Measurements from ENCODE around the gene CDC23. TPM values are rescaled to one million over a fixed set of nuclear protein-coding genes. Genes with fewer than 3 reads are reported as not detected.

Gene CDC23
- total RNA-seq, 1 experiment from 2014 or later: 60.7 TPM

DNA sequence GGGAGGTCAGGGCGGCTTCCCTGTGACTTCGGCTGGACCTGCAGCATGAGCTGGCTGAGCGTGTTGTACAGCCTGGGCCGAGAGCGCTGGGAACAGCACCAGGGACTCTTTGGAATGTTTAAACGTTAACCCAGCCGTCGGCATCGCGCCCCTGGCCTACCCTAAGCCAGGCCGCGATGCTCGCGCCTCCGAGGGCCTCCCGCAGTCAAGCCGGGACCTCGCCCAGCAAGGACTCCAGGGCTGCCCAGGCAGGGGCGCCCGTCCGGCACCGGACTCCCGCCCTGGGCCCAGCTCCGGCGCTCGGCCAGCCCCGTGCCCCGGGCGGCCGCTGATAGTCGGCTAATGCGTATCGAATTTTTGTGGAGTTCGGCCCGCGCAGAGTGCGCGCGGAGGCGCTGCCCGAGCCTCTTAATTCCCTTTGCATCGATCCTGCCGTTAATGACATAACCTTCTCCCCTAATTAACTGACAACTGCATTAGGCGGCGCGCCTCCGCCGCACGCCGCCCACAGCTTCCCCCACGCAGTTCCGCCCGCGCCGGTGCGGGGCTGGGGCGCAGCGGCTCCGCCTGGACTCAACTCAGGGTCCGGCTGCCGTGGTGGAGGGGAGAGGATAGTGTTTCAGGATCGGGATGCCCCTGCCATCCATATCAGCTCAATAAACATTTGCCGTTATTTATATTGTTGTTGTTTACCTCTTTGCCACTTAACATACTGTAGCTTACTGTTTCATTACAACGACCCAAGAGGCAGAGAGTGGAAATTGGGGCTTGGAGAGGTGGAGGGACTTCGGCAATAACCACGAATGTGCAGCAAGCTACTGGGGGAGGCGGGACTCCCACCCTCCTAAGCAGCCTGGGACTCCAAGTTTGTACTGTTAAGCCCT, 28.8 kb upstream of the CDC23 start:
- no peaks in the 10 kb centered on the region for H3K9me3 Mint-ChIP-seq (ENCODE audit: unreplicated experiment)
- no peaks in the 10 kb centered on the region for H3K36me3 ChIP-seq (ENCODE audit: control insufficient read depth, insufficient read depth, low read length)
- H3K9me3 ChIP-seq: no peaks in the 10 kb centered on the region
- H3K4me3 Mint-ChIP-seq (ENCODE audit: unreplicated experiment): peak overlapping the region; percentile 69
- peaks cover 15% of the 10 kb centered on the region; the same call in 1 of the 2 replicates for H3K4me1 ChIP-seq
- peaks cover 4% of the 10 kb centered on the region for H3K27me3 Mint-ChIP-seq (ENCODE audit: insufficient read depth, unreplicated experiment)
- H3K27ac Mint-ChIP-seq (ENCODE audit: unreplicated experiment): no peak overlapping the region
- TF ChIP-seq, protein P1, sequence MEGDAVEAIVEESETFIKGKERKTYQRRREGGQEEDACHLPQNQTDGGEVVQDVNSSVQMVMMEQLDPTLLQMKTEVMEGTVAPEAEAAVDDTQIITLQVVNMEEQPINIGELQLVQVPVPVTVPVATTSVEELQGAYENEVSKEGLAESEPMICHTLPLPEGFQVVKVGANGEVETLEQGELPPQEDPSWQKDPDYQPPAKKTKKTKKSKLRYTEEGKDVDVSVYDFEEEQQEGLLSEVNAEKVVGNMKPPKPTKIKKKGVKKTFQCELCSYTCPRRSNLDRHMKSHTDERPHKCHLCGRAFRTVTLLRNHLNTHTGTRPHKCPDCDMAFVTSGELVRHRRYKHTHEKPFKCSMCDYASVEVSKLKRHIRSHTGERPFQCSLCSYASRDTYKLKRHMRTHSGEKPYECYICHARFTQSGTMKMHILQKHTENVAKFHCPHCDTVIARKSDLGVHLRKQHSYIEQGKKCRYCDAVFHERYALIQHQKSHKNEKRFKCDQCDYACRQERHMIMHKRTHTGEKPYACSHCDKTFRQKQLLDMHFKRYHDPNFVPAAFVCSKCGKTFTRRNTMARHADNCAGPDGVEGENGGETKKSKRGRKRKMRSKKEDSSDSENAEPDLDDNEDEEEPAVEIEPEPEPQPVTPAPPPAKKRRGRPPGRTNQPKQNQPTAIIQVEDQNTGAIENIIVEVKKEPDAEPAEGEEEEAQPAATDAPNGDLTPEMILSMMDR (IDR thresholded peaks at IDR 0.05; ENCODE audit: insufficient read depth in 1 of 2, low read depth in 1 of 2, low read length in 1 of 2, severe bottlenecking in 1 of 2, unreplicated experiment in 1 of 2): no peak
- H3K36me3 Mint-ChIP-seq (ENCODE audit: insufficient read depth, unreplicated experiment): no peaks in the 10 kb centered on the region
- POLR2A ChIA-PET: interaction anchor here (0.6 kb wide), 2 partner anchors 28 to 101 kb away, joined by 3 read pairs; no protein-coding TSS in a partner anchor
- peak; percentile 58 to 68 for DNase-seq
- peaks cover 17% of the 10 kb centered on the region for H3K4me1 Mint-ChIP-seq (ENCODE audit: low read depth, unreplicated experiment)
- no TSS peak for BruUV-seq (replicated peaks)
- no peaks in the 10 kb centered on the region for H3K27me3 ChIP-seq (replicated peaks; ENCODE audit: control insufficient read depth, insufficient read depth, low read length)
- intact Hi-C loops (cut with micrococcal nuclease; ENCODE audit: unreplicated experiment): loop anchor here (5.0 kb wide), 1 partner anchor 40 kb away; no protein-coding TSS in a partner anchor
- CTCF ChIA-PET: interaction anchor here (1.0 kb wide), 1 partner anchor 41 kb away, joined by 3 read pairs; no protein-coding TSS in a partner anchor
- peak overlapping the region; percentile 38 for H3K4me3 ChIP-seq (ENCODE audit: low read depth, low read length)

DNA sequence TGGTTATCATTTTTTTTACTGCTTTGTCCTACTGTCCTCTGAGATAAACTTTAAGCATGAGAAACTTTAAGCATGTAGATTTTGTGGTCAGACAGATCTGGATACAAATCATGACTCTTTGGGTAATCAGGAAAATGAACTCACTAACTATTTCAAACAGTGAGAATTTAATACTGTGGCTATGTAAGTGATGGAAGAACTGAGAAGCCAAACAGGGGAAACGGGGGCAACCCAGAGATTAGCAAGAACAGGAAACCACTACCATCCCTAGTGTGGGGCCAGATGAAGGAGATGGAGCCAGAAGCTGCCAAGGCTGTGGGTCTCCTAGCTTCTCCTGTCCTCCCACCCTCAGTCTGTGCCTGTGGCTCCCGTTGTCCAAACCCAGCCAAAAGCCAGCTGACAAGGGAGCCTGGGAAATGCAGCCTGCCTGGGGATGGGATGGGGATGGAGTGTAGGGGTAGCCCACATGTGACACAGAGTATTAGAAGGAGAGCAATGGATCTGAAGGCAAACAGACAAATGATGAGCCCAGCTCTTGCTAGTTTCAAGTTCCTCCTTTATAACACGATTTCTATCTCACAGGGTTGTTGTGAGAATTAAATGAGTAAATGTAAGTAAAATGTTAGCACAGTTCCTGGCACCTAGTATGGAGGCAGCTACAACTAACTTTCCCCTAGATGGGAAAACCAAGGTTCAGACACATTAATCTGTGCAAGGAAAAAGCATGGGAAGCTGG, 27.7 kb upstream of the CDC23 start:
- no peaks in the 10 kb centered on the region for H3K36me3 ChIP-seq (ENCODE audit: control insufficient read depth, insufficient read depth, low read length)
- ChIA-PET CTCF (interaction anchor here (0.6 kb wide), 1 partner anchor 889 kb away, joined by 3 read pairs; no protein-coding TSS in a partner anchor), POLR2A (no interaction called here)
- H3K27me3 ChIP-seq (replicated peaks; ENCODE audit: control insufficient read depth, insufficient read depth, low read length): no peaks in the 10 kb centered on the region
- H3K4me3 Mint-ChIP-seq (ENCODE audit: unreplicated experiment): peak overlapping the region; percentile 69
- TF ChIP-seq, protein P1 (IDR thresholded peaks at IDR 0.05; ENCODE audit: insufficient read depth in 1 of 2, low read depth in 1 of 2, low read length in 1 of 2, severe bottlenecking in 1 of 2, unreplicated experiment in 1 of 2): no peak
- H3K4me3 ChIP-seq (ENCODE audit: low read depth, low read length): no peak overlapping the region
- DNase-seq: no peak
- peaks cover 4% of the 10 kb centered on the region for H3K27me3 Mint-ChIP-seq (ENCODE audit: insufficient read depth, unreplicated experiment)
- no peaks in the 10 kb centered on the region for H3K9me3 Mint-ChIP-seq (ENCODE audit: unreplicated experiment)
- intact Hi-C loops (cut with micrococcal nuclease; ENCODE audit: unreplicated experiment): loop anchor here (5.0 kb wide), 1 partner anchor 41 kb away; no protein-coding TSS in a partner anchor
- no peaks in the 10 kb centered on the region for H3K36me3 Mint-ChIP-seq (ENCODE audit: insufficient read depth, unreplicated experiment)
- BruUV-seq (replicated peaks): no TSS peak
- H3K9me3 ChIP-seq: no peaks in the 10 kb centered on the region
- H3K4me1 ChIP-seq: peaks cover 4% of the 10 kb centered on the region; the same call in 1 of the 2 replicates
- H3K27ac Mint-ChIP-seq (ENCODE audit: unreplicated experiment): no peak overlapping the region
- H3K4me1 Mint-ChIP-seq (ENCODE audit: low read depth, unreplicated experiment): peaks cover 8% of the 10 kb centered on the region

- no peak overlapping the region for H3K4me3 Mint-ChIP-seq (ENCODE audit: unreplicated experiment)
- peaks cover 8% of the 10 kb centered on the region for H3K4me1 Mint-ChIP-seq (ENCODE audit: low read depth, unreplicated experiment)
- BruUV-seq (replicated peaks): no TSS peak
- H3K9me3 Mint-ChIP-seq (ENCODE audit: unreplicated experiment): no peaks in the 10 kb centered on the region
- intact Hi-C loops (cut with micrococcal nuclease; ENCODE audit: unreplicated experiment): no loop called here
- Histone ChIP-seq H3K9me3 (no peaks in the 10 kb centered on the region), H3K27me3 (replicated peaks; ENCODE audit: control insufficient read depth, insufficient read depth, low read length) (no peaks in the 10 kb centered on the region), H3K4me1 (no peaks in the 10 kb centered on the region), H3K36me3 (ENCODE audit: control insufficient read depth, insufficient read depth, low read length) (no peaks in the 10 kb centered on the region), H3K4me3 (ENCODE audit: low read depth, low read length) (no peak overlapping the region)
- H3K36me3 Mint-ChIP-seq (ENCODE audit: insufficient read depth, unreplicated experiment): no peaks in the 10 kb centered on the region
- TF ChIP-seq, protein P1 (IDR thresholded peaks at IDR 0.05; ENCODE audit: insufficient read depth in 1 of 2, low read depth in 1 of 2, low read length in 1 of 2, severe bottlenecking in 1 of 2, unreplicated experiment in 1 of 2): no peak
- H3K27ac Mint-ChIP-seq (ENCODE audit: unreplicated experiment): no peak overlapping the region
- no peak for DNase-seq
- CTCF ChIA-PET: no interaction called here
- no peaks in the 10 kb centered on the region for H3K27me3 Mint-ChIP-seq (ENCODE audit: insufficient read depth, unreplicated experiment)
- POLR2A ChIA-PET: no interaction called here
Measured at GRCh38 chr5:138238034-138238433, 24.9 kb upstream of the CDC23 start.
